ENCODE measurements around the gene FAM186B.

Gene FAM186B

DNA sequence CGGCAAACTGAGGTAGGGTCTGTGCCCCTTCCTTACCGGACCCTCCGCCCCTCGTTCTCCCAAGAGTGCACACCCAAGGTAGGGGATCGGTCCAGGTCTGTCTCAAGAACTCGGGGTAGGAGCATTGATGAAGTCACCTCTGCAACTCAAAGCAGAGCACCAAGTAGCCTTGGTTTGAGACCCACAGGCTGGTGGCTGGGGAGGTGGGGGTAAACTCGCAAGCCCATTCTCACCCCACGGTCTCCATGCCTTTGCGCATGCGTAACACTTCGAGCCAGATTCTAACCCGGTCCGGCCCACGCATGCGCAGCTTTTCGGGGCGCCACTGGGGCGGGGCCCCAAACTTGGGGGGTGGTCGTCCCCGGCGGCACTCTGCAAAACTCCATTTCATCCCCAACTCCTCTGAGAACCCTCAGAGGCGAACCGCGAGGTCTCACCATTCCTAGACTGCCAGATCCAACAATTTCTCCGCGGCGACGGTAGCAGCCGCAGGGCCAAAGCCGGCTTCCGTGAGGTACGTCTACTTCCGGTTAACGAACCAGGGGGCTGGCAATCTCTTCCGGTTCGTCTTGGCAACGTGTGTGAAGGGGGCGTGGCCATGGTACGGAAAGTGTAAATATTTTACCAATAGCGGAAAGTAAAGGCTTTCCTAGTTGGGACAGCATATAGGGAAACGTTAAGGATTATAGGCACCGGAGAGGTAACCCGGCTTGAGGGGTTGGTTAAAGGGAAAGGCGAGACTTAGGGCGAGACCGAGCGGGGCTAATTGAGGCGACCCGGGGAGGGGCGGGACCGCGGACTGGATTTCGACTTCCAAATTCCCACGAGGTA, 37.6 kb downstream of the FAM186B start, which contains the start of gene MCRS1:
Gene MCRS1, minus strand, starts transcription at position 532 of the 831 bp plus-strand sequence. CDS start 1,411 bp downstream, outside the sequence.
- peak; percentile 84 to 86 for DNase-seq (ENCODE audit: low read depth in 2 of 2)

DNA sequence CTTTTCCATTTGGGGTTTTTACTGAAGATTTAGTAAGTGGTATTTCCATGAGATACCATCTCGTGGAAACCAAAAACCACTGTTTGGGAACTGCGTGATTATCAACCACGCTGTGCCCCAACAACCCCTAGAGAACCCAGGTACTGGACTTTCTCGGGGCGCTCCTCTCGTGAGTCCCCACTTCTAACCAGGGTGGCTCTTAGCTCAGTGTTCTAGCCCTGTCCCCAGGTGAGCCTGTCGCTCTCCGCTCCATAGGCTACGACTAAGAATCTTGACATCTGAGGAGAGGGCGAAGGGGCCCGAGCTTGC, 38.2 kb downstream of the FAM186B start:
- no peak for DNase-seq (ENCODE audit: low read depth in 2 of 2)

DNA sequence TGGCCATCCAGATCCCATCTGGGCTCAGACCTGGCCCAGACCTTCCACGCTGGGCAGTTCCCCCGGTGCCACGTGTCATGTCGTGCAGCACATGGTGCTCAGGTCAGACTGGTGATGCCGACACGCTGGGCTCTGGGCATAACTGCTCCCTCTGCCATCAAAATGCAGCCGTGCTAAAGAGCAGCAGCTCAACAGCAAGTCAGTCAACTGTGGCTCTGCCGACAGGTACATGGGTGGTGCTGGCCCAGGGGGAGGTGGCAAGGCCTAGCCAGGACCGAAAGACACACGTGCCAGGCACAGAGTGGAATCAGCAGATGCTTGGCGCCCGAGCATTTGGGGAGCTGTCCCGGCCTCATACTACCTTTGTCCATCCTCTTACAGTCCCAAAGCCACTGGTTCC, 39.1 kb downstream of the FAM186B start:
- DNase-seq (ENCODE audit: low read depth in 2 of 2): no peak

DNA sequence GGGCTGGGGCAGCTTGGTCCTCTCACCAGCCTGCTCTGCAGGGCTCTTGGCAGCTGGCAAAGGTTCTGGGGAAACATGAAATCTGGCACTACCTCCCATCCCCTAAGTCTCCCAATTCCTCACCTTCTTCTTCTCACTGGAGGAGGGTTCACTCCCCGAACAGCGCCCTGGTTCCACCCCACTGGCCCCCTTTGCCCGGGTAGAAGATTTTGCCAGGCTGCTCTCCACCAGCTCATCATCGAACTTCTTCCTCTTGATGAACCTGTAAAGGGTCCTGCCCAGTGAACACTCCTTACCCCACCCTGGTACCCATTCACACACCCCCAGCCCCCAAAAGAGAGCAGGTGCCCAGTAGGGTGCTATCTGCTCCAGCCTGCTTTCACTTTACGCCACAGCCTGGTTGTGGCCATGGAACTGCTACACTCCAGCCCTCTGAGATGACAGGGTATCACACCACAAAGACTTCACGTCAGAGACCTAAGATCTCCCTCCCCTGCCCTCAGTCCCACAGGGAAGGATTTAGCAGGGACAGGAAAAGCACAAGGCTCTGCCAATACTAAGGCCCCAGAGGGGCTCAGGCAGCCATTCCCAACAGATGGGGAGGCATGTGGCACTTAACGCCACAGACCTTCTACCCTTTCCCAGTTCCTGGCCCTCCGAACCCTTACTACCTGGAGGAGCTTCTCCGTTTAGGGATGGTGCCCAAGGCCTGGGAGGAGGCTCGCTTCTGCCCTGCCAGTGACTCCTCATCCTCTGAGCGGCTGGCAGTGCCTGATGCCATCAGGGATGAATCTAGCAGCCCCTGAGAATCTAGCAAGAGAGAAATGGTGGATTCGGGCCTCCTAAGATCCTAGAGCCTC, 39.8 kb downstream of the FAM186B start:
- no peak for DNase-seq (ENCODE audit: low read depth in 2 of 2)

DNA sequence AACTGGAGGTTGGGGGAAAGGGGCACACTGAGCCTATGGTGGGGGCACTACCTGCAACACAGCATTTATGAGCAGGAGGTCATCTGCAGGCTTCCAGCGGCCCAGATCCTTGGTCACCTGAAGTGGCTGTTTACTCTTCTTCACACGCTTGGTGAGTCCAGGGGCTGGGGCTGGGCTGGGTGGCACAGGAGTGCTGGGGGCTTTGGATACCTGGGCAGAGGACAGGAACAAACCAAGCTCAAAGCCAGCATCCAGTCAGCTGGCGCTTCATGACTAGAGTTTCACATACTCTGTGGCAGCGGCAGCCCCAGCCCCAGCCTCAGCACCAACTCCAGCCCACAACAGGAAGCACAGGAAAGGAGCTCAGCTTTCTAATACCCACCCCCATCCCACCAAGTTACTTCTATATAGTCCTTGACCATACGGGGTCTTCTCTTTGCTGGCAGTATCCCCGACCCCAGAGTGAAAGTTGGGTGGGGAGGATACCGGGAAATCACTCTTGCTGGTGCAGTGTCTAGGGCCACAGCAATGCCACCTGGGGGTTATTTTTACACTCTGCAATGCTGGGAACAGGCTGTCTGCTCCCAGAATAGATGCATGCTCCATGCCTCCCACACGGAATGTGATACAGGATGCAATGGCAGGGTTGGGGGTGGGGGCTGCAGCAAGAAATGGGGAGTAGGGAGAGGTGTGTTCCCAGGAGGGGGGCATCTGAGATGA, 40.6 kb downstream of the FAM186B start:
- no peak for DNase-seq (ENCODE audit: low read depth in 2 of 2)

DNA sequence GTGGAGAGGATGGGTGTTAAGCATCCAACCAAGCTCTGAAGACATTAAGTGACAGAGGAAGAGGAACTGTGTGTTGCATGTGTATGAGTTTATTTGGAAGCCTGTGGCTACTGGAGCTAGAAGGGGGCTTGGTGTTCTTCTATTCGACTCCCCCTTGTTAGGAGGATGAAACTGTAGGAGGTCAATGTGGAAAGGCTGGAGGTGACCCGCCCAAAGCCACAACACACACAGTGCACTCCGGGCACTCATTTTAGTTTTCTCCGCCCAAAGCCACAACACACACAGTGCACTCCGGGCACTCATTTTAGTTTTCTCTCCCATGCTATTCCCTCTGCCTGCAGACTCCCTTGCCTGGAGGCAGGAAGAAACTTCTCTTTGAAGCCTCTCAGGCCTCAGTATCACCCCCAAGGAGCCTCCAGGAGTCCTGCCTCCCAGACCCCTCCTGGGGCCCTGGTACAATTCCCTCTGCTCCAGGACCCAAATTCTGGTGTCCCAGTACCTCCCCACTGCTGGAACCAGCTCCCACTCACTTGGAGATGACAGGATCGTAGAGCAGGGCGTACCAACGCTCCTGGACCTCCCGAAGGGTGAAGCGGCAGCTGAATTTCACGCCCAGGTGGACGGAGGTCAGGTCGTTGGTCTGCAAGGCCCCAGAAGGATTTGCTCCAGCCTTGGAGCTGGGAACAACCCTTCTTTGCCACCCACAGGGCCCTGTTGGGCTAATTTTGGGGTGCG, 41.3 kb downstream of the FAM186B start:
- no peak for DNase-seq (ENCODE audit: low read depth in 2 of 2)

DNA sequence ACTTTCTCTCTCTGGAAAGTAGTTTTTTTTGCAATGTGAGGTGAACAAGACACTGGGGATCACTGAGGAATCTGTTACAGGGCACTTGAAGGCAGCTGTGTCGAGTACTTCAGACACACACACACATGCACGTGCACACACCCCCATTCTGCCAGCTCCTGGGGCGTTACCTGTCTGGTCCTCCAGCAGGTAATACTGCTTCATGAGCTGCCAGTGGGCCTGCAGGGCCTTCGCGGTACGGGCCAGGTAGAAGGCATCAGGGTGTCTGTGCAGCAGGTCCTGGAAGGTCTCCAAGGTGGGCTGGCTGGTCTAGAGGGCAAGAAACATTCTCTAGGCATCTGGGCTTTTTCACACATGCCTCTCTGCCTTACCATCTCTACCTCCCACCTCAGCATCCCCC, 42.6 kb downstream of the FAM186B start:
- DNase-seq (ENCODE audit: low read depth in 2 of 2): no peak

DNA sequence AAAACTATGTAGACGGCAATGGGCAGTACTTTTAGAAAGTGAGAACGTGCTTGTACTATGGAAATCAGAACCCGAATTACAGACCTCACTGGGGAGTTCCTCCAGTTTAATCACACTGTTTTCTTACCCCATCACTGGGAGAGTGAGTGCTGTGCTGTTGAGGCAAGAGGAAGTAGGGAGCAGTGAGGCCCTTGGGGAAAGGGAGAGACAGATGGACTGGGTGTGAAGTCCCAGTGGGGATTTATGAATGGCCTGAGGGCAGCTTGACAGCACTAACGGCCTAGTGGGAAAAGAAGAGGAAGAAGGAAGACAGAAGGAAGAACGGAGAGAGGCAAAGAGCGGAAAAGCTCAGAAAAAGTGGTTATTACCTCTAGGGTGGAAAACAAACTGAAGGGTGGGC, 43.2 kb downstream of the FAM186B start:
- DNase-seq (ENCODE audit: low read depth in 2 of 2): no peak

DNA sequence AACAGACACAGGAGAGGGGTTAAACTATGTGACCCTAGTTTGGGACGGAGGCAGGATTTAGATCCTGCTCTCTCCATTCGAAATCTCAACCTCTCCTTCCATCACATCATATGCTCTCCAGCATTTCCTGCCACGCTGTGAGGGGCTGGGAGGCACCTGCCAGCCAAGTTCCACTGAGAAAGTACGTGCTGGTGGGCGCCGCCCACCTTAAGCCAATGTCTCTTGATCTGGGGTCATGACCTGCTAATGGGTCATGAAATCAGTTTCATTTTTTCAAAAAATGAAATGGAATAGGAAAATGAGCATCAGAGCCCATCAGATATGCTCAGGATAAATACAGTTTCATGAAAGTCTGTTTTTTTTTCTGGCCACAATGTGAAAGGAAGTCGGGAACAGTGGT, 44.7 kb downstream of the FAM186B start:
- no peak for DNase-seq (ENCODE audit: low read depth in 2 of 2)

DNA sequence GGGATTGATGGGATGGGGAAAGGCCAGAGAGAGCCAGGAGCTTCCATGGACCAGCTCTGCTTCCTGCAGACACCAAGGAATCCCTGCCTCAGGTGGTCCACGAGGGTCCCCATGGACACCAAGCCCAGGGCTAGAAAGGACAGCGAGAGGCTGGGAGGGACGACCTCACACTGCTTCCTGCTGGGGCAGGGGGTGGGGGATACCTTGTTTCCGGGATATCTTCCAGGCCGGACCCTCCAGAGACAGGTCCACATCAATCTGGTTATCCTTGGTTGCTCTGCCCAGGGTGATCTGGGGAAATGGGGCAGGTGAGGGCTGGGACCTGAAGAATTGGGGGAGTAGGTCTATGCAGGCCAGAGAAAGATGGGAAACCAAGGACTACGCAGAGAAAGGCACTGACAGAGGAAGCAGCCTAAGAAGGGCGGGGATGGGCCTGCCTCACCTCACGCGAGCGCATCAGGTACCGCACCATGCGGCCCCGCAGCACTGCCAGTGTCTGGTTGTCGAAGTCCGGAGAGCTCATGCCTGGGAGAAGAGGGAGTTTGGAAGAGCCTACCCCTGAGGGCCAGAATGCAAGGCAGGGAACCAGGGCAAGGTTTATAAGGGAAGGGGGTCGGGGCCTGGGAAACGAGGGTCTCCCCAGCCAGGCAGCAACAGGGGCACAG, 46.3 kb downstream of the FAM186B start:
- no peak for DNase-seq (ENCODE audit: low read depth in 2 of 2)

DNA sequence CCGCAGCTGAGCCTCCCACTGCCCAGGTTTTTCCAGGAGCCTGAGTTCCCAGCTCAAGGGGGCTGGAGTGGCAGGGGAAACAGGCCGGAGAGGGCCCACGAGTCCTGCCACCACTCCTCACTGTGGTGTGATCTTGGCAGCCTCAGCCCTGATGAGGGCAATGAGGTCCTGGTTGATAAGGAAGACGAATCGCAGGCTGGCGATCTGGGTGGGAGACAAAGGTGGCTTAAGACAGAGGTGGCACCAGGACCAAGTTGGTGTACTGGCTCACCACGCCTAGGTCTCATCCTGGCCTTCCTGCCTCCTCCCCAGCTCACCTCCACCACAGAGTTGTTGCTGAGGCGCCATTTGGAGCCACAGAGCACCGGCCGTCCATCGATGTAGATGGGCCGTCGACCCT, 46.9 kb downstream of the FAM186B start:
- no peak for DNase-seq (ENCODE audit: low read depth in 2 of 2)

DNA sequence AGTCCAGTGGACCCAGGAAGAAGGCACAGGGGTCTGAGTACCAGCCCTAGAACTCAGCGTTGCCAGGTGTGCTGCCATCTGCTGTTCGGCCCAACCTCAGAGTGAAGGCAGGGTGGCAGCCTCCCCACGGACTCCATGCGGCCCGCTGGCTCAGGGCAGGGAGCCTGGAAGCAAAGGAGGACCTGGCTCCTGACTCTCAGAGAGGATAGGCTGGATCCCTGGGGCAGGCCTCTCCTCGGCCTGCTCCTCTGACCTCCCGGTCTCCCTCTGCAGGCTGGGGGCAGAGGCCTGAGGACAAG, 47.6 kb downstream of the FAM186B start:
- no peak for DNase-seq (ENCODE audit: low read depth in 2 of 2)

DNA sequence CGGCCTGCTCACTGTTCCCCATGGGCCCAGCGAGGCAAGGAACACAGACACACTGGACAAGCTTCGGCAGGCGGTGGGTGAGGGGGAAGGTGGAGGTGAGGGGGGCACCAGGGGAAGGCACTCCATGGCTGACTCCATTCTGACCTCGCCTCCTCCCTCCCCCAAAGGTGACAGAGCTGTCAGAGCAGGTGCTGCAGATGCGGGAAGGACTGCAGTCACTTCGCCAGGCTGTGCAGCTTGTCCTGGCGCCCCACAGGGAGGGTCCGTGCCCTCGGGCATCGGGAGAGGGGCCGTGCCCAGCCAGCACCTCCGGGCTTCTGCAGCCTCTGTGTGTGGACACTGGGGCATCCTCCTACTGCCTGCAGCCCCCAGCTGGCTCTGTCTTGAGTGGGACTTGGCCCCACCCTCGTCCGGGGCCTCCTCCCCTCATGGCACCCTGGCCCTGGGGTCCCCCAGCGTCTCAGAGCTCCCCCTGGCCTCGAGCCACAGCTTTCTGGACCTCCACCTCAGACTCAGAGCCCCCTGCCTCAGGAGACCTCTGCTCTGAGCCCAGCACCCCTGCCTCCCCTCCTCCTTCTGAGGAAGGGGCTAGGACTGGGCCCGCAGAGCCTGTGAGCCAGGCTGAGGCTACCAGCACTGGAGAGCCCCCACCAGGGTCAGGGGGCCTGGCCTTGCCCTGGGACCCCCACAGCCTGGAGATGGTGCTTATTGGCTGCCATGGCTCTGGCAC, 48.1 kb downstream of the FAM186B start:
- DNase-seq (ENCODE audit: low read depth in 2 of 2): no peak

DNA sequence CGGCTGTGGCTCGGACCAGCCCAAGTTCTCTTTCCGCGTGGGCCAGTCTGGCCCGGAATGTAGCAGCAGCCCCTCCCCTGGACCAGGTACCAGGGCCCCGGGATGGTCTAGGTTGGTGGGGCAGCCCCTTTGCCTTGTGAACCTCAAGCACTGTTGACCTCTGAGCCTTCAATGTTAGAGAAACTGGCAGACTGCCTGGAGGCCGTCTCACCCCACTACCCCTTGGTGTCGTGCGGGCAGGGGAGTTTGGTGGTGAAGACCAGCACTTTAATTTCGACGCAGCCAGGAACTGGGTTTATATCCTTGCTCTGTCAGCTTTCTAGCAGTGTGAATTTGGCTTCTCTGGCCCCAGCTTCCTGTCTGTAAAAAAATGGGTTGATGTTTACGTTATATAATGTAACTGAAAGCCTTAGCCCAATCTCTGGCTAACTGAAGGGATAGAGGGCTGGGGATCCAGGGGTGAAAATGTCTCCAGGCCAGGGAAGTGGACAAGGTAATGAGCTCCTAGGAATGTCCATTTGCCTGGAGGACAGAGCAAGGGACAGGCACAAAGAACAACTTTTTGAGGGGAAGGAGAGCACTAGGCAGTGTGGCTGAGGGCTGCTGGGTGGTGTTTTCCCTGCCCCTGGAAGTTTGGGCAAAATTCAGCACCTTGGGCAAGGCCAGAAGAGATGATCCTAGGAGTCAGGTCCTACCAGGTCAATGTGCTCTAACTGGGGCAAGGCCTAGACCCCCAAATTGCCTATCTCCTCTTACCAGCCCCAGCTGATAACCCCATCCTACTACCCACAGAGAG, 48.9 kb downstream of the FAM186B start:
- DNase-seq (ENCODE audit: low read depth in 2 of 2): no peak

DNA sequence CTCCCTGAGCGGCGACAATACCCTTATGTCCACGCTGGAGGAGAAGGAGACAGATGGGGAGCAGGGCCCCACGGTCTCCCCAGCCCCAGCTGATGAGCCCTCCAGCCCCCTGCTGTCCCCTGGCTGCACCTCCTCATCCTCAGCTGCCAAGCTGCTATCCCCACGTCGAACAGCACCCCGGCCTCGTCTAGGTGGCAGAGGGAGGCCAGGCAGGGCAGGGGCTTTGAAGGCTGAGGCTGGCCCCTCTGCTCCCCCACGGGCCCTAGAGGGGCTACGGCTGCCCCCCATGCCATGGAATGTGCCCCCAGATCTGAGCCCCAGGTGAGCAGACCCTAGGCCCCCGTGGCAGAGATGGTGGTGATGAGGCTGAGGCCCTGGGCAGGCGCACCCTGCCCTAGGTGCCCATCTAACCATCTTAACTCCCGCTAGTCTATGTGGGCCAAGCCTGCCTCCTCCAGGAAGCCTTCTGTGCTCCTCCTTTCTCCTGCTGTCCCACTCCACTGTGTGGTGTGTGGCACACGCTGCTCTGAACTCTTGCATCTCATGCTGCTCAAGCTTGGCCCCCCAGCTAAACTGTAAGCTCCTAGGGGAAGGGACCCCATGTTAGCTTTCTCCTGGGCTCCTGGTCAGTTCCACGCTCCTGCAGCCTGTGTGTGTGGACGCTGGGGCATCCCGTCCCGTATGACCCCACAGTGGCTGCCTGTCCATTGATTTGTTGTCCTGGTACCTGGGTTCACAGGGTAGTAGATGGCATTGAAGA, 49.6 kb downstream of the FAM186B start:
- DNase-seq (ENCODE audit: low read depth in 2 of 2): no peak

DNA sequence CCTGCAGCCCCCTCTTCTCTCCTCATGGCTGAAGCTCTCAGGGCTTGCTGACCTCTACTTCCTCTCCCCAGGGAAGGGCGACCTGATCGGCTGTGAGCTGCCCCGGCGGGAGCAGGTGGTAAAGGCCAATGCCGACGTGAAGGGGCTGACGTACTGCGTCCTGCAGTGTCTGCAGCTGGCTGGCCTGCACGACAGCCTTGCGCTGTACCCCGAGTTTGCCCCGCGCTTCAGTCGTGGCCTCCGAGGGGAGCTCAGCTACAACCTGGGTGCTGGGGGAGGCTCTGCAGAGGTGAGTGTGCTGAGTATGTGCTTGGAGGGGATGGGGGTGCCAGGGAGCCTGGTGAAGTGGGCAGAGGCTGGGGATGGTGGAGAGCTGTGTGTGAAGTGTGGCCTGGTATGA, 51.2 kb downstream of the FAM186B start:
- no peak for DNase-seq (ENCODE audit: low read depth in 2 of 2)

DNA sequence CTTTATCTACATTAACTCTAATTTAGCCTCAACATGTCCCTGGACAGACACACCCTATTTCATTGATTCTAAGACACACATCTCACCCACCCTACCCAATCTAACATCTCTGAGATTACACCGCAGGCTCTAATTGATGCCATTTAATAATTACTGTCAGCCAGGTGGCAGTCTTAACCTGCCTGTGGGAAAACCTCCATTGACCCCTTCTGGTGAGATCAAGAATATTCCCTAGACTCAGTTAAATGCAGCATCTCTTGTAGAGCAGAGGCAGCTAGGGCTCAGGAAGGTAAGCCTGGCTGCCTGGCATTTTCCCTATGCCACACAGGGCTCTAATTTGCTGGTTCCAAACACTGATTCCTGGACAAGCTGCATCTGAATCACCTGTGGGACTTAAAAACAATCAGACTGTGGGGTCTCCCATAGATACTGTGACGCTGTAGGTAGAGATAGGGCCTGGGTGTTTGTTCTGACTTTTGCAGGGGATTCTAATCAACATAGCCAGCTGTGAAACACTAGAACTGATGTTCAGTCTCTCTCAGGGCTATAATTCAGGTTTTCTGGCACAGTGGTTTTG, 51.8 kb downstream of the FAM186B start:
- DNase-seq (ENCODE audit: low read depth in 2 of 2): no peak

DNA sequence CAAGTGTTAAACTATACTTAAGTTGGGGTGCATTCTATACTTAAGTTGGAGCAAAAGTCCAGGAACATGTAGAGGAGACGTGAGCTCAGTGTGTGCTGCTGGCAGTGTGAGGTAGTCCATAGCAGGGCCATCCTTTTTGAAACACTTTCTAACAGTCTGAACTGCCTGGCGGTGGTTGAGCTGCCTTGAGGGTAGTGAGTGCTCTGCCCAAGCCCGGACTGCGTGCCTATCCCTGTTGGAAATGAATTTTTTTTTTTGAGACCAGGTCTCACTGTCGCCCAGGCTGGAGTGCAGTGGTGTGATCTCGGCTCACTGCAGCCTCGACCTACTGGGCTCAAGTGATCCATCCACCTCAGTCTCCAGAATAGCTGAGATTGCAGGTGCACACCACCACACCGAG, 52.5 kb downstream of the FAM186B start:
- DNase-seq (ENCODE audit: low read depth in 2 of 2): no peak

DNA sequence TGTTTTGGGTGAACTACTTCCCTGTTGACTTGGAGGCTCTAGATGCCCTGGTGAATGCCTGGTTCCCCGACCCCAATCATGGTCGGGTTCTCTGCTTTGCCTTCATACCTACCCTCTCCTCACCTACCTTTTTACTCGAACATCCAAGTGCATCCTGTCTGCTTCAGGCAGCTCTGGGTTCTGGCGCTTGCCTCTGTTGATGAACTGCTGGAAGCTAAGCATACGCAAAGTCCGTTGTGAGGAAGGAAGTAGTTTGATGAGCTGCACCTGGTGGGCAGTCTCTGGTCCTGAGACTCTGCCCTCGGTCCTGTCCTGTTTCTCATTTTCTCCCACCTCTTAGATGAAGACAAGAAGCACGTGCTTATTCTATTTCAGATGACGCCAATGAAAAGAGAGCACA, 53.0 kb downstream of the FAM186B start:
- no peak for DNase-seq (ENCODE audit: low read depth in 2 of 2)

Measured in stimulated activated CD4-positive, alpha-beta T cell treated with anti-CD3 and anti-CD28 coated beads, Interleukin-4, amount 100 ng/mL, for 48 hours (primary cell).